Right kidney (tissue), 1 donor: ENCODE measurements around the gene NCR2.

Experiments used
- DNase-seq: peaks from one replicate; pipeline ENCODE4 v3.0.0-alpha.2; 2016

Gene NCR2

GRCh38 chr6:41331401-41332150, 3.8 kb upstream of the NCR2 start:
- DNase-seq, result no peak

- DNase-seq, result no peak
Measured at GRCh38 chr6:41332241-41332640, 3.2 kb upstream of the NCR2 start.

DNA sequence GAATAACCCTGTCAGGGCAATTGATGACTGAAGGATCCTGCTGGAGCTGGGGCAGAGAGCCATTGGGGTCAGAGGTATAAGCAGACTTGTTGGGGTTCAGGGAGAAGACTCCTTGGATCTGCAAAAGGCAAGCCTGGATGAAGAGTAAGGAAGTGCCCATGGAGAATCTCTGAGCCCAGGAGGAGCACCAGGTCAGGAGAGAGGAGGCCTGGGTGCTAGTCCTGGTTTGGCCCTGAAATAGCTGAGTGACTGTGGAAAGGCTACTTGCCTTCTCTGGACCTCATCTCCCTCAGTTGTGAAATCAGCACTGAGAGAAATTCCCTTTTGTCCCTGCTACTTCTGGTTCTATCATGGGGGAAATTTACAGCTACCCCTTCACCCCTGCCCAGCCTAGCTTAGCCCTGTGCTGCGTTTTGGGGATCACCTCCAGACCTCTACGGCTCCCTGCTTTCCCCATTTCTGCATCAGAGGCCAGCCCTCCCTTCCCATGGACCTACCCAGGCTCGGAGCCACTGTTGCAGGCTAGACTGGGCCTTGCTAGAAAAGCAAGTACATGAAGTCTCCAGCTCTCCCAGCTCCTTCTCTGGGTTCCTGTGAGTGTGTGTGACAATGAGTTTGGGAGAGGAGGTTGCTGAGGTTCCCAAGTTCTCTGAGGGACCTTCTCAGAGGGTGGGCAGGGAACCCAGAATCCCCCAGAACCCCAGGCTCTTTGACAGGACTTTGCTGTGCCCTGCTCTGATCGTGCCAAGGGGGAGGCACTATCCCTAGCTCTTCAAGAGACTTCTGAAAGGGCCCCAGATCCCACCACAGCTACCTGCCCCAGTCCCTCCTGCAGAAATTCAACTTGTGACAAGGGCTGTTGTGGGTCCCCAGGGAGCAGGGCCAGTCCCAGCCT, 2.3 kb upstream of the NCR2 start:
- DNase-seq, result no peak

- no peak for DNase-seq
Measured at GRCh38 chr6:41334482-41335040, 847 bp upstream of the NCR2 start.

DNA sequence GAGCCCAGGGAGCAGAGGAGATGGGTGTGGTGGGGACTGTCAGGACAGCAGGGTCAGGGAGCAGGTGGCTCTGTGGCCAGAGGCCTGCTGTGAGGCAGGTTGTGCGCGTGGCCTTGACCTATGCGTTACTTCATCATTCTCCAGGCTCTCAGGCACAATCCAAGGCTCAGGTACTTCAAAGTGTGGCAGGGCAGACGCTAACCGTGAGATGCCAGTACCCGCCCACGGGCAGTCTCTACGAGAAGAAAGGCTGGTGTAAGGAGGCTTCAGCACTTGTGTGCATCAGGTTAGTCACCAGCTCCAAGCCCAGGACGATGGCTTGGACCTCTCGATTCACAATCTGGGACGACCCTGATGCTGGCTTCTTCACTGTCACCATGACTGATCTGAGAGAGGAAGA, 535 bp downstream of the NCR2 start:
- DNase-seq, result no peak

- DNase-seq, result no peak
Measured at GRCh38 chr6:41336824-41337223, 1.4 kb downstream of the NCR2 start.

GRCh38 chr6:41337709-41338108, 2.3 kb downstream of the NCR2 start:
- no peak for DNase-seq

GRCh38 chr6:41338659-41339058, 3.3 kb downstream of the NCR2 start:
- no peak for DNase-seq

DNA sequence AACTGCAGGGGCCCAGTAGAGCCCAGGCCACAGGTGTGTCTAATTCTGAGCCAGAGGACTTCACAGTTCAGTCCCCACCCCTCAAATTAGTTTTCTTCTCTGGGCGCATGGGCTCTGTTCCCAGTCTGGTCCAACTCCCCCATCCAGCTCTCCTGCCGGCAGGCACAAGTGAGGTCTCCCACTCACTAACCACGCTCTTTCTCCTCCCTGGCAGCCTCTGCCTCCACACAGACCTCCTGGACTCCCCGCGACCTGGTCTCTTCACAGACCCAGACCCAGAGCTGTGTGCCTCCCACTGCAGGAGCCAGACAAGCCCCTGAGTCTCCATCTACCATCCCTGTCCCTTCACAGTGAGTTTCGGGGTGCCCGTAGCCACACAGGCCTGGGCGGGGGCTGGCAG, 6.2 kb downstream of the NCR2 start:
- DNase-seq, result no peak

GRCh38 chr6:41342241-41342640, 6.8 kb downstream of the NCR2 start:
- DNase-seq, result no peak

DNA sequence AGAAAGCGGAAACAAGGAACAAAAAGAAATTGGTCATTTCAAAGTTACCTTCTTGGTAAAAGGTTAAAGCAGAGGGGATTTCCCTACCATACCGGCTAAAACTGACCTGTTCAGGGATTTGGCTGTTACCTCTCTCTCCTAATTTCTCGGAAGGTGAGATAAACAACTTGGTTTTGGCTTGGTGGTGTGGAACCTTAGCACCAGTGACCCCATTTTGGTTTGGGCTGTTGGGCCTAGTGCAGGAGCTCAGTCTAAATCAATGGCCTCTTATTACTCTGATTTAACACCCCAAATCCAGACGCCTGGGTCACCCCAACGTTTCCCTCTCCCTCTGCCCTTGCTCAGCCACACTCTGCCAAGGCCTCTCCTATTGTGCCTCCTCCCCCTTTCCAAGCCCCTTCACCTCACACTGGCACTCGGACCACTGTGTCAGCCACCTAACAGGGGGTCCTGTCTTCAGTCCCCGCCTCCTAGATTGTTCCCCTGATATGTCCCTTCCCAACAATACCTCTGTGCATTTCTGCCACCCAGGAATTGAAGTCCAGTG, 8.3 kb downstream of the NCR2 start:
- no peak for DNase-seq

DNA sequence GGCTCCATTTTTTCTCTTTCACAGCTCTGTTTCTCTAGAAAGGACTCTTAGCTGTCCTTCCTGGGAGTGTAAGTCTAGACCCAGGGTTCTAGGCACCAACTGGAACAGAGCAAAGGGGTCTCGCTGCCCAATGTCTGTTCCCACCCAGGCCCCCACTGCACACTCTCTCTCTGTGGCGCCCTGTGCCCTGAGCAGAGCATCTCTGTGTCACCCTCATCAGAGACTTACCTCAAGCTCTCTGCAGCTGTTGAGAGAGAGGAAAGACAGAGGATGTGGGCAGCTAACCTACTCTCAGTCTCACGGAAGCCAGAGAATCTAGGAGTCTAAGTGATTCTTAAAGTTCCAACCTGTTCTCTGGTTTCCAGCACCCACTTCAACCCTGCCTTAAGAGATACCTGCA, 9.5 kb downstream of the NCR2 start:
- no peak for DNase-seq

DNA sequence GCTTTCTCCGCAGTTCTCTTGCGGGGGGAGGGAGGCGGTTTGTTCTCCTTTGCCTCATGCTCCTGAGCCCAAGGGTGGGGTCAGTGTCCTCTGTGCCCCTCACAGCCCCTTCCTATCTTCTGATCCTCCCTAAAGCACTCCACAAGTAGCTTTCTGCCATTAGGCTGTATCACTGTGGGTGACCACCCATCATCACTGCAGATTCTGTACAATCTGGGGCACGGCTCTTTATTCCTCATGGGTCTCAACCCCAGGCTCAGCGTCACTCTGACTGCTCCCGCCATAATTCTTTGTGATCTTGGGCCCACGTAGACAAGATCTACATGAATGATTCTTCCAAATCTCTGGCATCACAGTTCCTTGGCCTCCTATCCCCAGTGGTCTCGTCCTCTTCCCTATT, 10.5 kb downstream of the NCR2 start:
- no peak for DNase-seq

GRCh38 chr6:41346441-41346840, 11.0 kb downstream of the NCR2 start:
- DNase-seq, result no peak

- DNase-seq, result no peak
Measured at GRCh38 chr6:41347378-41348050, 12.1 kb downstream of the NCR2 start.

GRCh38 chr6:41348934-41349333, 13.5 kb downstream of the NCR2 start:
- DNase-seq, result no peak

GRCh38 chr6:41352396-41352795, 17.0 kb downstream of the NCR2 start:
- DNase-seq, result no peak

GRCh38 chr6:41352907-41353306, 17.5 kb downstream of the NCR2 start:
- DNase-seq, result no peak

GRCh38 chr6:41353333-41353732, 17.9 kb downstream of the NCR2 start:
- no peak for DNase-seq

GRCh38 chr6:41355952-41356351, 20.5 kb downstream of the NCR2 start:
- DNase-seq, result no peak

GRCh38 chr6:41356825-41357224, 21.4 kb downstream of the NCR2 start:
- no peak for DNase-seq

DNA sequence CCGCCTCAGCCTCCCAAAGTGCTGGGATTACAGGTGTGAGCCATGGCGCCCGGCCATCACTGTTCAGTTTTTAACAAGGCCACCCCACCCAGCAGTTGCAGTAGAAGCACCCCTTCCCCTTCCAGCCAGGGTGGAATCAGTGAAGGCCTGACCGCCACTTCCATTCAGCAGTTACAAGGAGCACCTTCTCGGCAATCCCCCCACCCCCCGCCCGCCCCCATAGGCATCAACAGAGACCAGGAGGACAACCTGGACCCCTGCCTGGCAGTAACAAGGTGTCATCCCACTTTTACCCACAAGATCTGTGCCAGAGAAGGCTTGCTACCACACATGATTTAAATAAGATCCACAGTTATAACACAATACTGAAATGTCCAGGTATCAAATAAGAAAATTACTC, 23.1 kb downstream of the NCR2 start:
- DNase-seq, result no peak
